Measurements from ENCODE around the gene SENP5. TPM values are rescaled to one million over a fixed set of nuclear protein-coding genes. Genes with fewer than 3 reads are reported as not detected.
A peak's percentile ranks its signal among the peaks of the same experiment; 100 is the strongest.
"Not testable (repeated sequence)": the region's sequence is repeated elsewhere in the genome, so short reads cannot be mapped to it uniquely, and the experiment has no call there.

SENP5 gene
- total RNA-seq, 2 experiments from 2014 or later = 62.7 to 64.7 TPM

- Mint-ChIP-seq H3K36me3 (ENCODE audit: low read depth) (peaks cover 49% of the 10 kb centered on the region), H3K27ac (peak overlapping the region; percentile 96), H3K9me3 (no peaks in the 10 kb centered on the region), H3K27me3 (no peaks in the 10 kb centered on the region), H3K4me3 (peak overlapping the region; percentile 99), H3K4me1 (ENCODE audit: low read depth) (peaks cover 51% of the 10 kb centered on the region)
- ChIA-PET POLR2A (interaction anchor here (0.7 to 5.0 kb wide), 27 partner anchors 8 to 1400 kb away, joined by 3 to 113 read pairs (median 5); partner anchors contain the start of genes CEP19, DYNLT2B, FBXO45 and MELTF), CTCF (interaction anchor here (0.6 to 2.0 kb wide), 14 partner anchors 9 to 376 kb away, joined by 3 to 34 read pairs (median 4); partner anchors contain the start of genes FBXO45, MELTF, PAK2 and SENP5)
- Histone ChIP-seq H3K4me1 (ENCODE audit: insufficient read depth, low read length) (peaks cover 24% of the 10 kb centered on the region), H3K36me3 (ENCODE audit: insufficient read depth, low read length) (peaks cover 34% of the 10 kb centered on the region), H3K9me3 (ENCODE audit: control insufficient read depth in 1 of 2, insufficient read depth in 1 of 2, low read length in 2 of 2) (no peaks in the 10 kb centered on the region), H3K27ac (ENCODE audit: low read depth in 1 of 2, low read length in 2 of 2) (peak overlapping the region; percentile 47 to 80), H3K27me3 (ENCODE audit: control insufficient read depth in 1 of 2, insufficient read depth in 2 of 2, low read length in 2 of 2) (no peaks in the 10 kb centered on the region), H3K4me3 (ENCODE audit: low read length) (peak overlapping the region; percentile 89)
- intact Hi-C loops (cut with DNase I, micrococcal nuclease) = loop anchor here (1.0 to 10.0 kb wide), 8 partner anchors 26 to 612 kb away; partner anchors contain the start of genes SENP5 (in 2 of the 2), BDH1 (in 1 of the 2), DLG1 (in 1 of the 2) and FBXO45 (in 1 of the 2)
- DNase-seq (peak in 1 of 14 experiments; percentile 6), ATAC-seq (ENCODE audit: poor library complexity) (no peak)
- no peak for TF ChIP-seq CTCF (IDR thresholded peaks at IDR 0.05)
Measured at GRCh38 chr3:196942915-196943277, 75.2 kb downstream of the SENP5 start.

GRCh38 chr3:196944037-196944790 is 76.5 kb downstream of the SENP5 start:
- peaks cover 24% of the 10 kb centered on the region for H3K4me1 ChIP-seq (ENCODE audit: insufficient read depth, low read length)
- POLR2A ChIA-PET = interaction anchor here (5.0 kb wide), 1 partner anchor 76 kb away, joined by 113 read pairs; the partner anchor contains the start of gene SENP5
- Mint-ChIP-seq H3K4me3 (peak overlapping the region; percentile 83), H3K27ac (peak overlapping the region; percentile 96), H3K4me1 (ENCODE audit: low read depth) (peaks cover 46% of the 10 kb centered on the region), H3K36me3 (ENCODE audit: low read depth) (peaks cover 36% of the 10 kb centered on the region)
- DNase-seq; H3K27me3 ChIP-seq (ENCODE audit: control insufficient read depth in 1 of 2, insufficient read depth in 2 of 2, low read length in 2 of 2); H3K27ac ChIP-seq (ENCODE audit: low read depth in 1 of 2, low read length in 2 of 2); CTCF ChIA-PET; H3K4me3 ChIP-seq (ENCODE audit: low read length); ATAC-seq (ENCODE audit: poor library complexity); H3K27me3 Mint-ChIP-seq; H3K9me3 Mint-ChIP-seq; H3K9me3 ChIP-seq (ENCODE audit: control insufficient read depth in 1 of 2, insufficient read depth in 1 of 2, low read length in 2 of 2): not testable (repeated sequence)
- H3K36me3 ChIP-seq (ENCODE audit: insufficient read depth, low read length) = peaks cover 20% of the 10 kb centered on the region
- intact Hi-C loops (cut with DNase I, micrococcal nuclease) = loop anchor here (5.0 to 10.0 kb wide), 3 partner anchors 339 to 611 kb away; partner anchors contain the start of genes BDH1 (in 1 of the 2) and DLG1 (in 1 of the 2)

- Histone ChIP-seq H3K4me1 (ENCODE audit: insufficient read depth, low read length) (peaks cover 11% of the 10 kb centered on the region), H3K36me3 (ENCODE audit: insufficient read depth, low read length) (peaks cover 7% of the 10 kb centered on the region), H3K9me3 (ENCODE audit: control insufficient read depth in 1 of 2, insufficient read depth in 1 of 2, low read length in 2 of 2) (no peaks in the 10 kb centered on the region), H3K27me3 (ENCODE audit: control insufficient read depth in 1 of 2, insufficient read depth in 2 of 2, low read length in 2 of 2) (no peaks in the 10 kb centered on the region), H3K27ac (ENCODE audit: low read depth in 1 of 2, low read length in 2 of 2) (no peak overlapping the region), H3K4me3 (ENCODE audit: low read length) (no peak overlapping the region)
- POLR2A ChIA-PET = interaction anchor here (0.6 to 1.1 kb wide), 2 partner anchors 79 to 255 kb away, joined by 3 to 4 read pairs; partner anchors contain the start of gene SENP5
- CTCF ChIA-PET = no interaction called here
- Mint-ChIP-seq H3K9me3 (no peaks in the 10 kb centered on the region), H3K27ac (no peak overlapping the region), H3K36me3 (ENCODE audit: low read depth) (peaks cover 19% of the 10 kb centered on the region), H3K4me1 (ENCODE audit: low read depth) (peaks cover 24% of the 10 kb centered on the region), H3K4me3 (no peak overlapping the region), H3K27me3 (no peaks in the 10 kb centered on the region)
- ATAC-seq (ENCODE audit: poor library complexity) (no peak), DNase-seq (no peak)
- TF ChIP-seq CTCF (IDR thresholded peaks at IDR 0.05) = no peak
- intact Hi-C loops (cut with DNase I, micrococcal nuclease) = loop anchor here (2.0 to 10.0 kb wide), 3 partner anchors 20 to 608 kb away; partner anchors contain the start of gene BDH1 (in 1 of the 2)
Measured at GRCh38 chr3:196947136-196947859, 79.6 kb downstream of the SENP5 start.
